ENCODE data around the gene MFAP4.

GRCh38 chr17:19414396-19415280 is 27.6 kb upstream of the MFAP4 start:
- TF ChIP-seq CTCF (IDR thresholded peaks at IDR 0.05) (no peak), POLR2AphosphoS5 (IDR thresholded peaks at IDR 0.05) (no peak), EP300 (IDR thresholded peaks at IDR 0.05) (no peak), POLR2A (IDR thresholded peaks at IDR 0.05; ENCODE audit: low read depth) (no peak)

Measured in esophagus muscularis mucosa (tissue), 4 donors.